ENCODE data around the gene MPEG1. TPM values are rescaled to one million over a fixed set of nuclear protein-coding genes. Genes with fewer than 3 reads are reported as not detected.

Gene MPEG1
- total RNA-seq, 2 experiments from 2014 or later: not detected

DNA sequence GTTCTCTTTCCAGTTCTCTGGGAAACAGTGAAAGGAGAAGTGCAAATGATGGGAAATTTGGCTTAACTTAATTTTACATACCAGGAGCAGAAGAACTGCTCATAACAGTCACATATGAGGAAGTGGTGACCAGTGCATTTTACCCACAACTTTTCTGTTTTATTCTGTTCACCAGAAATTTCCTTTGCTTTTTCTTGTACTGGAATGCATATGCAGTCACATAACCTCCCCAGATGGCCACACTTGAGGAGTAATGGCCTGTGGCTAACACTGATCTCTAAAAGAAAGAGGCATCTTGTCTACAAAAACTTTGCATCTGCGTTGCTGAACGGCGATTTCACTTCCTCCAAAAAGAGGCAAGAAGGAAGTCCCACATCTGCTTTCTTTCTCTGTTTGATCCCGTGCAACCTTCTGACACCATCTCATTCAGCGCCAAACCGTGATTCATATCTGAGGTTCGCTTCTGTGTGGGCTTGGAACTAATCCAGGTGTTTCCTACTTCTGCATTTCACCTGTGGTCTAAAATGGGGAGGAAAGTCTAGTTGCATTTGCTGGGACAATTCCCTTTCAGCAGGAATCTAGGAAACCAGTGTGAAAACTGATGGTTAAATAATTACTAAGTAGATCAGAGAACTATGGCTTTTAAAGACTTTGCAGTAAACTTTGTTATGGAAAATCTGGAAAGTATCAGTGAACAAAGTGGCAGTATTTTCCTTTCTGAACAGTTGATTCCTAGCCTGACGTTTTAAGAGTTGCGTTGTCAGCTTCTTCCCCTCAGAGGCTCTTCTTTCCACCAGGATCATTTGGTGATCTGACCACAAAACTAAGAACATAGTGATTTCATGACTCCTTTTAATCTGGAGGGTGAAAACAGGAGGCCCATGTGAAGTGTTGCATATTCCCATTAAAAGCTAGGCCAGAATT lies 4.2 kb upstream of the MPEG1 start:
- Mint-ChIP-seq H3K4me3 (no peak overlapping the region), H3K9me3 (ENCODE audit: low read depth) (no peaks in the 10 kb centered on the region), H3K27me3 (peaks cover 11% of the 10 kb centered on the region), H3K36me3 (ENCODE audit: low read depth) (no peaks in the 10 kb centered on the region), H3K4me1 (peaks cover 14% of the 10 kb centered on the region), H3K27ac (no peak overlapping the region)
- DNase-seq (peak; percentile 38), ATAC-seq (peak; percentile 82)
- intact Hi-C loops (cut with DNase I, micrococcal nuclease): no loop called here
- POLR2A ChIA-PET: no interaction called here
- CTCF ChIA-PET: no interaction called here

DNA sequence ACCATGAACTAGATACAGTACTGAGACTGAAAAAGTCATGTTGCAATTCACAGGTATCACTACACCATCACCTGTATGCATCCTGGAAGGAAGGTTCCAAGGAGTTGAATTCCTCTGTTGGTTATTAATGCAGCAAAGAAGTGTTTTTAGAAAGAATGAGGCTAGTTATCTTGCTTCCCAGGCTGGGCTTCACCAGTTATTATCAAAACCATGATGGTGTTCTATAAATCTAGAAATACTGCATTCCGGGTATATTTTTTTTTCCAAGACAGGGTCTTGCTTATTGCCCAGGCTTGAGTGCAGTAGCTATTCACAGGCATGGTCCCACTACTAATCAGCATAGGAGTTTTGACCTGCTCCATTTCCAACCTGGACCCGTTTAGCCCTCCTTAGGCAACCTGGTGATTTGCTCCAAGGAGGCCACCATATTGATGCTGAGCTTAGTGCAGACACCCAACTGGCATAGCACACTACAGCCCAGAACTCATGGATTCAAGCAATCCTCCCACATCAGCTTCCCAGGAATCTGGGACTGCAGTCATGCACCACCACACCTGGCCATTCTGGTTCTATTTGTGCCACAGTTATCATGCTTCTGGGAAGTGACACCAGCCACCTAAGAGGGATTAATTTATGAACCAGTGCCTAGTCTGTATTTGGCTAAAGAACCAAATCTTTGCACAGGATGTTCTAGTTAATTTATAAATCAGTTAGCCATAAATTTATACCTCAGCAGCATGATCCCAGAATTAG lies 1.6 kb upstream of the MPEG1 start:
- H3K36me3 Mint-ChIP-seq (ENCODE audit: low read depth): no peaks in the 10 kb centered on the region
- ChIA-PET POLR2A (no interaction called here), CTCF (interaction anchor here (0.5 to 1.5 kb wide), 2 partner anchors 28 to 42 kb away, joined by 3 to 4 read pairs; partner anchors contain the start of gene DTX4)
- DNase-seq (no peak), ATAC-seq (no peak)
- H3K4me1 Mint-ChIP-seq: peaks cover 18% of the 10 kb centered on the region
- H3K27me3 Mint-ChIP-seq: peaks cover 24% of the 10 kb centered on the region
- intact Hi-C loops (cut with DNase I, micrococcal nuclease): no loop called here
- H3K9me3 Mint-ChIP-seq (ENCODE audit: low read depth): no peaks in the 10 kb centered on the region
- no peak overlapping the region for H3K4me3 Mint-ChIP-seq
- no peak overlapping the region for H3K27ac Mint-ChIP-seq

GRCh38 chr11:59212222-59212621 lies 505 bp downstream of the MPEG1 start:
- CTCF ChIA-PET: interaction anchor here (0.6 kb wide), 1 partner anchor 670 kb away, joined by 3 read pairs; no protein-coding TSS in a partner anchor
- Mint-ChIP-seq H3K36me3 (ENCODE audit: low read depth) (no peaks in the 10 kb centered on the region), H3K27me3 (peaks cover 26% of the 10 kb centered on the region), H3K4me1 (peaks cover 34% of the 10 kb centered on the region), H3K4me3 (no peak overlapping the region), H3K27ac (no peak overlapping the region), H3K9me3 (ENCODE audit: low read depth) (no peaks in the 10 kb centered on the region)
- POLR2A ChIA-PET: no interaction called here
- ATAC-seq (no peak), DNase-seq (no peak)
- intact Hi-C loops (cut with DNase I, micrococcal nuclease): no loop called here

DNA sequence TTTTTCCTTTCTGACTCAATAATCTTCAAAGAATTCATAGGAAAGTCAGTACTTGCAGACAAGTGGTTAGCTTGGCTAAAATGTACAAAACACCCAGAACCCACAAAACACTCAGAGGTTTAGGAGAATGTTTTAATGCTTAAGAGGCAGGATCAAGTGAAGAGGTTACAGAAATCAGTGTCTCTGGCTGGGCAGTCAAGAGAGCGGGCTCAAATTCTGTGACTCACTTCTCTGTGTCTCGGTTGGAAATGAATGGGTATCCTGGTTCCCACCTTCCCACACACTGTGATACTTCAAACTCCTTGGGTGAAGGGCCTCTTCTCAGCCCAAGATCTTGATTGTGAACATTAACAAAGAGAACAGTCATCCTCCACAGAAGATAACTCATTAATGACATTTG lies 3.8 kb downstream of the MPEG1 start:
- ChIA-PET POLR2A (no interaction called here), CTCF (interaction anchor here (0.6 to 1.2 kb wide), 6 partner anchors 13 to 579 kb away, joined by 3 to 7 read pairs (median 4); partner anchors contain the start of gene DTX4)
- peaks cover 24% of the 10 kb centered on the region for H3K27me3 Mint-ChIP-seq
- ATAC-seq (peak; percentile 65), DNase-seq (peak; percentile 30)
- H3K4me3 Mint-ChIP-seq: no peak overlapping the region
- H3K27ac Mint-ChIP-seq: no peak overlapping the region
- no peaks in the 10 kb centered on the region for H3K36me3 Mint-ChIP-seq (ENCODE audit: low read depth)
- H3K4me1 Mint-ChIP-seq: peaks cover 32% of the 10 kb centered on the region
- intact Hi-C loops (cut with DNase I, micrococcal nuclease): loop anchor here (1.0 to 5.0 kb wide), 3 partner anchors 38 to 76 kb away; no protein-coding TSS in a partner anchor
- H3K9me3 Mint-ChIP-seq (ENCODE audit: low read depth): no peaks in the 10 kb centered on the region

GRCh38 chr11:59207988-59208451 lies 4.7 kb downstream of the MPEG1 start:
- intact Hi-C loops (cut with DNase I, micrococcal nuclease): loop anchor here (1.0 to 5.0 kb wide), 3 partner anchors 37 to 77 kb away; no protein-coding TSS in a partner anchor
- ATAC-seq (peak; percentile 78), DNase-seq (peak; percentile 52)
- no peaks in the 10 kb centered on the region for H3K36me3 Mint-ChIP-seq (ENCODE audit: low read depth)
- H3K27me3 Mint-ChIP-seq: peaks cover 22% of the 10 kb centered on the region
- H3K9me3 Mint-ChIP-seq (ENCODE audit: low read depth): no peaks in the 10 kb centered on the region
- peaks cover 32% of the 10 kb centered on the region for H3K4me1 Mint-ChIP-seq
- ChIA-PET CTCF (interaction anchor here (1.2 kb wide), 1 partner anchor 14 kb away, joined by 3 read pairs; no protein-coding TSS in a partner anchor), POLR2A (no interaction called here)
- peak overlapping the region; percentile 17 for H3K27ac Mint-ChIP-seq
- no peak overlapping the region for H3K4me3 Mint-ChIP-seq

DNA sequence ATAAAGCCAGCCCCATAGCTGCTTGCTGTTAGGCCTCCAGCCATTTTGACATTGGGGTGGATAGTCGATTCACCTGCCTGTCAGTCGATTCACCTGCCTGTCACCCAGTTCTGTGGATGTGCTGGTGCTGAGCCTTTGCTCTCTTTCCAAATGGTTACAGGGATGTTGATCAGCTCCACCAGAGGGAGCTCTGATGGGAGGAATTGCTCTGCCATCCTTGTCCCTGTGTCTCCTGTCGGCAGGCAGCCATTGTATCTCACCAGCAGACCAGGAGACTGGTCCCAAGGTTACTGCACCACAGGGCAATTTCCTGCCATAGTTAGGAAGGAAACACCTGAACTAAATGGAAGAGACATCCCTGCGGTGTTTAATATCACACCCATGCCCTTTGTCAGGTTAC lies 6.1 kb downstream of the MPEG1 start:
- H3K4me1 Mint-ChIP-seq: peaks cover 32% of the 10 kb centered on the region
- ChIA-PET POLR2A (no interaction called here), CTCF (interaction anchor here (0.6 to 3.1 kb wide), 8 partner anchors 12 to 401 kb away, joined by 3 to 20 read pairs (median 4); partner anchors contain the start of gene DTX4)
- no peak overlapping the region for H3K4me3 Mint-ChIP-seq
- intact Hi-C loops (cut with DNase I, micrococcal nuclease): loop anchor here in 1 of 2 experiments (5.0 kb wide), 1 partner anchor 76 kb away; no protein-coding TSS in a partner anchor
- no peak overlapping the region for H3K27ac Mint-ChIP-seq
- H3K9me3 Mint-ChIP-seq (ENCODE audit: low read depth): no peaks in the 10 kb centered on the region
- peak; percentile 34 for DNase-seq
- no peak for ATAC-seq
- peaks cover 19% of the 10 kb centered on the region for H3K27me3 Mint-ChIP-seq
- peaks cover 1% of the 10 kb centered on the region for H3K36me3 Mint-ChIP-seq (ENCODE audit: low read depth)

- H3K4me3 Mint-ChIP-seq: no peak overlapping the region
- CTCF ChIA-PET: interaction anchor here (0.7 to 6.3 kb wide), 6 partner anchors 20 to 1533 kb away, joined by 3 to 48 read pairs (median 4); partner anchors contain the start of gene DTX4
- no peak for DNase-seq
- H3K36me3 Mint-ChIP-seq (ENCODE audit: low read depth): peaks cover 1% of the 10 kb centered on the region
- no peak for ATAC-seq
- H3K27me3 Mint-ChIP-seq: peaks cover 15% of the 10 kb centered on the region
- no peak overlapping the region for H3K27ac Mint-ChIP-seq
- H3K9me3 Mint-ChIP-seq (ENCODE audit: low read depth): no peaks in the 10 kb centered on the region
- POLR2A ChIA-PET: no interaction called here
- intact Hi-C loops (cut with DNase I, micrococcal nuclease): loop anchor here in 1 of 2 experiments (5.0 kb wide), 1 partner anchor 77 kb away; no protein-coding TSS in a partner anchor
- H3K4me1 Mint-ChIP-seq: peaks cover 34% of the 10 kb centered on the region
Observed at GRCh38 chr11:59205648-59206047, 7.1 kb downstream of the MPEG1 start.

DNA sequence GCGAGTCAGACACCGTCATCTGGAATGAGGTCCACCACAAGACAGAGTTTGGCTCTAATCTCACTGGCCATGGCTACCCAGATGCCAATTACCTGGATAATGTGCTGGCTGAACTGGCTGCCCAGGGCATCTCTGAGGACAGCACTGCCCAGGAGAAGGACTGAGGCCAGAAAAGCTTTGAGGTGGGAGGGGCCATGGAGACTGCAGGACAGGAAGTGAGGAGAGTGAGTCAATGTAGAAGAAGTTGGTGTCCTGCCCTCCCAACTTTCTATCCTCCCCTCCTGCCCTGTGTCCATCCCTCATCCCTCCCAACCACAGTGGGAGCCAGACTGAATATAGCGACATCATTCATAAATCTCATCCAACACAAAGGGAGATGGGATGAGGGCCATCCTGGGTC lies 8.0 kb downstream of the MPEG1 start:
- Mint-ChIP-seq H3K4me1 (peaks cover 42% of the 10 kb centered on the region), H3K27me3 (peaks cover 8% of the 10 kb centered on the region), H3K9me3 (ENCODE audit: low read depth) (no peaks in the 10 kb centered on the region), H3K27ac (no peak overlapping the region), H3K4me3 (no peak overlapping the region), H3K36me3 (ENCODE audit: low read depth) (peaks cover 1% of the 10 kb centered on the region)
- ATAC-seq: no peak
- DNase-seq: no peak
- intact Hi-C loops (cut with DNase I, micrococcal nuclease): loop anchor here in 1 of 2 experiments (5.0 kb wide), 1 partner anchor 78 kb away; no protein-coding TSS in a partner anchor
- POLR2A ChIA-PET: no interaction called here
- CTCF ChIA-PET: interaction anchor here (1.5 to 6.3 kb wide), 3 partner anchors 19 to 46 kb away, joined by 4 to 48 read pairs (median 20); partner anchors contain the start of gene DTX4

GRCh38 chr11:59201353-59201752 lies 11.4 kb downstream of the MPEG1 start:
- intact Hi-C loops (cut with DNase I, micrococcal nuclease): no loop called here
- no peaks in the 10 kb centered on the region for H3K9me3 Mint-ChIP-seq (ENCODE audit: low read depth)
- CTCF ChIA-PET: interaction anchor here (1.1 to 6.3 kb wide), 7 partner anchors 15 to 108 kb away, joined by 3 to 48 read pairs (median 3); partner anchors contain the start of gene DTX4
- H3K36me3 Mint-ChIP-seq (ENCODE audit: low read depth): peaks cover 1% of the 10 kb centered on the region
- no peak for DNase-seq
- H3K4me1 Mint-ChIP-seq: peaks cover 16% of the 10 kb centered on the region
- no peak overlapping the region for H3K4me3 Mint-ChIP-seq
- POLR2A ChIA-PET: no interaction called here
- no peak overlapping the region for H3K27ac Mint-ChIP-seq
- ATAC-seq: no peak
- H3K27me3 Mint-ChIP-seq: peaks cover 2% of the 10 kb centered on the region

GRCh38 chr11:59200423-59200746 lies 12.3 kb downstream of the MPEG1 start:
- Mint-ChIP-seq H3K4me3 (no peak overlapping the region), H3K9me3 (ENCODE audit: low read depth) (no peaks in the 10 kb centered on the region), H3K4me1 (peaks cover 16% of the 10 kb centered on the region), H3K36me3 (ENCODE audit: low read depth) (peaks cover 1% of the 10 kb centered on the region), H3K27me3 (peaks cover 2% of the 10 kb centered on the region), H3K27ac (no peak overlapping the region)
- intact Hi-C loops (cut with DNase I, micrococcal nuclease): no loop called here
- ChIA-PET POLR2A (no interaction called here), CTCF (interaction anchor here (0.6 to 6.3 kb wide), 6 partner anchors 17 to 603 kb away, joined by 3 to 48 read pairs (median 3); partner anchors contain the start of gene DTX4)
- peak; percentile 52 for ATAC-seq
- DNase-seq: no peak
